Measurements from ENCODE around the gene RAB11FIP3. TPM values are rescaled to one million over a fixed set of nuclear protein-coding genes. Genes with fewer than 3 reads are reported as not detected.

The RAB11FIP3 gene
- total and polyA plus RNA-seq, 2 of the 13 experiments (the other 11 are each of a cell fraction or from before 2014, with no cell fraction given), result 34.3 to 57.6 TPM

- TF ChIP-seq ZNF281 (CRISPR knock-in tag; IDR thresholded peaks at IDR 0.05; ENCODE audit: borderline replicate concordance) (no peak), NFKB2 (CRISPR knock-in tag; IDR thresholded peaks at IDR 0.05; ENCODE audit: borderline replicate concordance) (0 out of 2 replicates have a peak, but pooled peaks have one; percentile 14), REXO4 (CRISPR knock-in tag; IDR thresholded peaks at IDR 0.05; ENCODE audit: borderline replicate concordance) (no peak), CENPT (CRISPR knock-in tag; IDR thresholded peaks at IDR 0.05; ENCODE audit: low read depth) (no peak), WIZ (CRISPR knock-in tag; IDR thresholded peaks at IDR 0.05) (no peak), ZNF264 (CRISPR knock-in tag; IDR thresholded peaks at IDR 0.05) (peak; percentile 47; the same call in 1 of the 2 replicates), RBFOX2 (IDR thresholded peaks at IDR 0.05; ENCODE audit: low read depth, low read length) (0 out of 2 replicates have a peak, but pooled peaks have one; percentile 34), ZNF766 (CRISPR knock-in tag; IDR thresholded peaks at IDR 0.05; ENCODE audit: borderline replicate concordance) (peak; percentile 77; the same call in 1 of the 2 replicates), TCF12 (IDR thresholded peaks at IDR 0.05) (no peak), TCF12 (CRISPR knock-in tag; IDR thresholded peaks at IDR 0.05) (0 out of 2 replicates have a peak, but pooled peaks have one; percentile 79), MLLT10 (CRISPR knock-in tag; IDR thresholded peaks at IDR 0.05) (no peak), ZNF20 (CRISPR knock-in tag; IDR thresholded peaks at IDR 0.05) (no peak), ZNF230 (CRISPR knock-in tag; IDR thresholded peaks at IDR 0.05) (peak; percentile 63; the same call in 1 of the 2 replicates), NCOA5 (CRISPR knock-in tag; IDR thresholded peaks at IDR 0.05) (no peak), TOE1 (CRISPR knock-in tag; IDR thresholded peaks at IDR 0.05) (peak; percentile 68; the same call in 1 of the 2 replicates), MLXIP (CRISPR knock-in tag; IDR thresholded peaks at IDR 0.05; ENCODE audit: borderline replicate concordance) (no peak), ZKSCAN8 (CRISPR knock-in tag; IDR thresholded peaks at IDR 0.05; ENCODE audit: borderline replicate concordance) (peak; percentile 62; the same call in 1 of the 2 replicates), TEF (CRISPR knock-in tag; IDR thresholded peaks at IDR 0.05) (no peak), ZSCAN21 (CRISPR knock-in tag; IDR thresholded peaks at IDR 0.05; ENCODE audit: borderline replicate concordance) (peak; percentile 91), ZNF567 (CRISPR knock-in tag; IDR thresholded peaks at IDR 0.05; ENCODE audit: borderline replicate concordance) (peak; percentile 93), ZNF10 (CRISPR knock-in tag; IDR thresholded peaks at IDR 0.05; ENCODE audit: borderline replicate concordance, low read depth) (no peak), SMAD9 (CRISPR knock-in tag; IDR thresholded peaks at IDR 0.05) (no peak), ZNF75D (CRISPR knock-in tag; IDR thresholded peaks at IDR 0.05; ENCODE audit: borderline replicate concordance) (no peak), ZNF790 (CRISPR knock-in tag; IDR thresholded peaks at IDR 0.05; ENCODE audit: borderline replicate concordance) (peak; percentile 32; the same call in 1 of the 2 replicates)
Observed at GRCh38 chr16:502179-502943, 76.9 kb downstream of the RAB11FIP3 start (continued).
